GM18499 (cell line): ENCODE results near the gene DENND1B.
"Not testable (repeated sequence)": the region's sequence is repeated elsewhere in the genome, so short reads cannot be mapped to it uniquely, and the experiment has no call there.

Source experiments
- ATAC-seq: cut with Tn5 transposase; IDR thresholded peaks from one replicate; pipeline ENCODE4 v1.9.1; 2021; ENCODE audit warnings: moderate number of reproducible peaks; ENCODE audit not compliant: insufficient read depth, unreplicated experiment

DENND1B gene

GRCh38 chr1:197752652-197753164, 22.6 kb downstream of the DENND1B start:
- ATAC-seq = not testable (repeated sequence)

GRCh38 chr1:197750366-197750765, 24.9 kb downstream of the DENND1B start:
- ATAC-seq = no peak

- ATAC-seq = no peak
These were observed 29.4 kb downstream of the DENND1B start for GRCh38 chr1:197745911-197746310.

- no peak for ATAC-seq
These were observed 30.3 kb downstream of the DENND1B start for GRCh38 chr1:197744979-197745378.

- ATAC-seq = no peak
These were observed 31.7 kb downstream of the DENND1B start for GRCh38 chr1:197743578-197743977.

- ATAC-seq = no peak
These were observed 34.3 kb downstream of the DENND1B start for GRCh38 chr1:197740992-197741391.

- ATAC-seq = no peak
These were observed 36.4 kb downstream of the DENND1B start for GRCh38 chr1:197738927-197739326.

GRCh38 chr1:197737916-197738315, 37.4 kb downstream of the DENND1B start:
- no peak for ATAC-seq

- ATAC-seq = no peak
These were observed 38.6 kb downstream of the DENND1B start for GRCh38 chr1:197736685-197737084.

GRCh38 chr1:197735461-197735860, 39.8 kb downstream of the DENND1B start:
- no peak for ATAC-seq

- no peak for ATAC-seq
These were observed 42.0 kb downstream of the DENND1B start for GRCh38 chr1:197733324-197733723.

GRCh38 chr1:197732187-197732586, 43.1 kb downstream of the DENND1B start:
- ATAC-seq = no peak

GRCh38 chr1:197731449-197731848, 43.8 kb downstream of the DENND1B start:
- ATAC-seq = no peak

- no peak for ATAC-seq
These were observed 49.3 kb downstream of the DENND1B start for GRCh38 chr1:197725976-197726375.

GRCh38 chr1:197725044-197725443, 50.2 kb downstream of the DENND1B start:
- ATAC-seq = no peak

GRCh38 chr1:197715806-197716205, 59.5 kb downstream of the DENND1B start:
- no peak for ATAC-seq

- ATAC-seq = no peak
These were observed 68.7 kb downstream of the DENND1B start for GRCh38 chr1:197706601-197707000.

- ATAC-seq = no peak
These were observed 69.3 kb downstream of the DENND1B start for GRCh38 chr1:197705941-197706340.

- ATAC-seq = not testable (repeated sequence)
These were observed 74.6 kb downstream of the DENND1B start for GRCh38 chr1:197700688-197701087.

- ATAC-seq = no peak
These were observed 78.9 kb downstream of the DENND1B start for GRCh38 chr1:197696372-197696771.

- ATAC-seq = no peak
These were observed 79.3 kb downstream of the DENND1B start for GRCh38 chr1:197695961-197696360.

- ATAC-seq = no peak
These were observed 82.3 kb downstream of the DENND1B start for GRCh38 chr1:197692965-197693364.

- no peak for ATAC-seq
These were observed 83.5 kb downstream of the DENND1B start for GRCh38 chr1:197691816-197692215.
